GM12874 (cell line): ENCODE results near the gene RNF34.

Experiments used
- CTCF ChIP-seq: IDR thresholded peaks from 2 replicates; pipeline ENCODE4 v1.5.1; 2011; ENCODE audit warnings: low read depth, mild to moderate bottlenecking, control low read depth, low read length, moderate library complexity; ENCODE audit not compliant: insufficient read depth

Gene RNF34

GRCh38 chr12:121452985-121453360 lies 53.1 kb downstream of the RNF34 start:
- TF ChIP-seq CTCF = no peak

- no peak for TF ChIP-seq CTCF
Measured at GRCh38 chr12:121453629-121454028, 53.7 kb downstream of the RNF34 start.

GRCh38 chr12:121454921-121455320 lies 55.0 kb downstream of the RNF34 start:
- TF ChIP-seq CTCF = no peak

- TF ChIP-seq CTCF = no peak
Measured at GRCh38 chr12:121455766-121456420, 56.0 kb downstream of the RNF34 start.

DNA sequence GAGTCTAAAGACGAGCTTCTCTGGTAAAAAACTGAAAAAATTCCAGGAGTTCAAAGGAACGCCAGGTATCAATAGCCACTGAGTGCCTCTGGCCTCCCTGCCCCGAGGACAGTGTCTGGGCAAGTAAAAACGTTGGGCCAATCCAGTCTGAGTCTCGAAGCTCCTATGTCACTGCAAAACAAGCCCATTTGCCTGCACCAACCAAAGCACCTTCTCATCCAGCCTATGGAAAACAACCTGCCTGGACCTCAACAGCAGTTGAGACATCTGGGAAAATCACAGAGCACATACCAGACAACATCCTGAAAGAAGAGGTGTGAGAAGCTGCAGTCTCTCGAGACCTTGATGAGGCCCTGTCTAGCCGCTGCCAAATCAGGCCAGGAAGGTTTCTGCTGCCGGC lies 56.6 kb downstream of the RNF34 start:
- TF ChIP-seq CTCF = no peak

GRCh38 chr12:121461048-121461447 lies 61.1 kb downstream of the RNF34 start:
- TF ChIP-seq CTCF = no peak

GRCh38 chr12:121464331-121464730 lies 64.4 kb downstream of the RNF34 start:
- TF ChIP-seq CTCF = no peak
